ENCODE measurements around the gene PPP2R3B. TPM values are rescaled to one million over a fixed set of nuclear protein-coding genes. Genes with fewer than 3 reads are reported as not detected.

Gene PPP2R3B
- polyA plus RNA-seq, 1 donor from 2014 or later: 41.7 TPM

- no peak overlapping the region for H3K9ac ChIP-seq (ENCODE audit: low read length)
- H3K4me3 ChIP-seq (ENCODE audit: low read length): no peak overlapping the region
- no peak for TF ChIP-seq POLR2AphosphoS5 (IDR thresholded peaks at IDR 0.05)
- no peak for TF ChIP-seq TAF1 (IDR thresholded peaks at IDR 0.05; ENCODE audit: low read depth)
- TF ChIP-seq SMC3 (conservative IDR thresholded peaks at IDR 0.05; ENCODE audit: poor library complexity): no peak
- TF ChIP-seq, protein P1, sequence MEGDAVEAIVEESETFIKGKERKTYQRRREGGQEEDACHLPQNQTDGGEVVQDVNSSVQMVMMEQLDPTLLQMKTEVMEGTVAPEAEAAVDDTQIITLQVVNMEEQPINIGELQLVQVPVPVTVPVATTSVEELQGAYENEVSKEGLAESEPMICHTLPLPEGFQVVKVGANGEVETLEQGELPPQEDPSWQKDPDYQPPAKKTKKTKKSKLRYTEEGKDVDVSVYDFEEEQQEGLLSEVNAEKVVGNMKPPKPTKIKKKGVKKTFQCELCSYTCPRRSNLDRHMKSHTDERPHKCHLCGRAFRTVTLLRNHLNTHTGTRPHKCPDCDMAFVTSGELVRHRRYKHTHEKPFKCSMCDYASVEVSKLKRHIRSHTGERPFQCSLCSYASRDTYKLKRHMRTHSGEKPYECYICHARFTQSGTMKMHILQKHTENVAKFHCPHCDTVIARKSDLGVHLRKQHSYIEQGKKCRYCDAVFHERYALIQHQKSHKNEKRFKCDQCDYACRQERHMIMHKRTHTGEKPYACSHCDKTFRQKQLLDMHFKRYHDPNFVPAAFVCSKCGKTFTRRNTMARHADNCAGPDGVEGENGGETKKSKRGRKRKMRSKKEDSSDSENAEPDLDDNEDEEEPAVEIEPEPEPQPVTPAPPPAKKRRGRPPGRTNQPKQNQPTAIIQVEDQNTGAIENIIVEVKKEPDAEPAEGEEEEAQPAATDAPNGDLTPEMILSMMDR (IDR thresholded peaks at IDR 0.05; ENCODE audit: poor library complexity, severe bottlenecking): no peak
- TF ChIP-seq EZH2 (IDR thresholded peaks at IDR 0.05; ENCODE audit: borderline replicate concordance, insufficient read depth, low read length, poor library complexity, severe bottlenecking): no peak
- TF ChIP-seq MXI1 (conservative IDR thresholded peaks at IDR 0.05; ENCODE audit: poor library complexity, severe bottlenecking): no peak
- TF ChIP-seq REST (IDR thresholded peaks at IDR 0.05; ENCODE audit: borderline replicate concordance): no peak
- TF ChIP-seq RAD21 (conservative IDR thresholded peaks at IDR 0.05): no peak
- no peak for TF ChIP-seq EP300 (conservative IDR thresholded peaks at IDR 0.05; ENCODE audit: poor library complexity, severe bottlenecking)
- no peaks in the 10 kb centered on the region for H3K9me3 ChIP-seq (ENCODE audit: low read length)
- H2AFZ ChIP-seq (ENCODE audit: low read depth, low read length): no peak overlapping the region
- H3K79me2 ChIP-seq (replicated peaks; ENCODE audit: insufficient read depth, low read length): no peaks in the 10 kb centered on the region
- no peaks in the 10 kb centered on the region for H3F3A ChIP-seq (ENCODE audit: insufficient read depth, low read length, poor library complexity, severe bottlenecking)
- no peaks in the 10 kb centered on the region for H3K27me3 ChIP-seq (ENCODE audit: insufficient read depth, low read depth, low read length)
- H3K4me2 ChIP-seq (ENCODE audit: low read length): no peak overlapping the region
- no peaks in the 10 kb centered on the region for H3K36me3 ChIP-seq (ENCODE audit: insufficient read depth, low read length)
- no peaks in the 10 kb centered on the region for H3K9me2 ChIP-seq (ENCODE audit: insufficient read depth, low read length)
- no peak overlapping the region for H3K27ac ChIP-seq (ENCODE audit: low read length)
- no peaks in the 10 kb centered on the region for H4K20me1 ChIP-seq (ENCODE audit: insufficient read depth)
Observed at GRCh38 chrX:349196-349595, 37.5 kb downstream of the PPP2R3B start.

GRCh38 chrX:348461-349117 lies 38.1 kb downstream of the PPP2R3B start:
- Histone ChIP-seq H3F3A (ENCODE audit: insufficient read depth, low read length, poor library complexity, severe bottlenecking) (no peaks in the 10 kb centered on the region), H3K4me3 (ENCODE audit: low read length) (no peak overlapping the region), H3K9me2 (ENCODE audit: insufficient read depth, low read length) (no peaks in the 10 kb centered on the region), H3K9ac (ENCODE audit: low read length) (no peak overlapping the region), H2AFZ (ENCODE audit: low read depth, low read length) (no peak overlapping the region), H3K79me2 (replicated peaks; ENCODE audit: insufficient read depth, low read length) (no peaks in the 10 kb centered on the region), H3K27me3 (ENCODE audit: insufficient read depth, low read depth, low read length) (no peaks in the 10 kb centered on the region), H3K4me2 (ENCODE audit: low read length) (no peak overlapping the region), H3K27ac (ENCODE audit: low read length) (no peak overlapping the region), H3K9me3 (ENCODE audit: low read length) (no peaks in the 10 kb centered on the region), H4K20me1 (ENCODE audit: insufficient read depth) (no peaks in the 10 kb centered on the region), H3K36me3 (ENCODE audit: insufficient read depth, low read length) (no peaks in the 10 kb centered on the region)
- TF ChIP-seq TAF1 (IDR thresholded peaks at IDR 0.05; ENCODE audit: low read depth) (no peak), EP300 (conservative IDR thresholded peaks at IDR 0.05; ENCODE audit: poor library complexity, severe bottlenecking) (no peak), POLR2AphosphoS5 (IDR thresholded peaks at IDR 0.05) (no peak), SMC3 (conservative IDR thresholded peaks at IDR 0.05; ENCODE audit: poor library complexity) (no peak), REST (IDR thresholded peaks at IDR 0.05; ENCODE audit: borderline replicate concordance) (no peak), RAD21 (conservative IDR thresholded peaks at IDR 0.05) (no peak), EZH2 (IDR thresholded peaks at IDR 0.05; ENCODE audit: borderline replicate concordance, insufficient read depth, low read length, poor library complexity, severe bottlenecking) (no peak), MXI1 (conservative IDR thresholded peaks at IDR 0.05; ENCODE audit: poor library complexity, severe bottlenecking) (no peak)
- TF ChIP-seq, protein P1 (IDR thresholded peaks at IDR 0.05; ENCODE audit: poor library complexity, severe bottlenecking): no peak

All from neural cell (in vitro differentiated cells).